Right renal cortex interstitium (tissue), 3 donors: Measurements from ENCODE around the gene HOXA5. TPM values are rescaled to one million over a fixed set of nuclear protein-coding genes. Genes with fewer than 3 reads are reported as not detected.

ENCODE experiments used
- DNase-seq, 3 donors: peaks; one replicate each; pipeline ENCODE4 v3.0.0-alpha.2; 2013; ENCODE audit warnings: low read depth in 3 of 3, low spot score in 2 of 3
- polyA plus RNA-seq, 3 donors: library from polyadenylated mRNA; unstranded; fragments of 120-200 nt; gene quantifications; one replicate each; pipeline ENCODE4 v1.2.1, GENCODE V29; 2013; ENCODE audit not compliant: insufficient read length in 3 of 3

Gene HOXA5
- polyA plus RNA-seq, 3 donors = 59.7 to 73.7 (median 63.8) TPM

- no peak for DNase-seq
Observed at GRCh38 chr7:27182861-27183681, 39.6 kb upstream of the HOXA5 start.

DNA sequence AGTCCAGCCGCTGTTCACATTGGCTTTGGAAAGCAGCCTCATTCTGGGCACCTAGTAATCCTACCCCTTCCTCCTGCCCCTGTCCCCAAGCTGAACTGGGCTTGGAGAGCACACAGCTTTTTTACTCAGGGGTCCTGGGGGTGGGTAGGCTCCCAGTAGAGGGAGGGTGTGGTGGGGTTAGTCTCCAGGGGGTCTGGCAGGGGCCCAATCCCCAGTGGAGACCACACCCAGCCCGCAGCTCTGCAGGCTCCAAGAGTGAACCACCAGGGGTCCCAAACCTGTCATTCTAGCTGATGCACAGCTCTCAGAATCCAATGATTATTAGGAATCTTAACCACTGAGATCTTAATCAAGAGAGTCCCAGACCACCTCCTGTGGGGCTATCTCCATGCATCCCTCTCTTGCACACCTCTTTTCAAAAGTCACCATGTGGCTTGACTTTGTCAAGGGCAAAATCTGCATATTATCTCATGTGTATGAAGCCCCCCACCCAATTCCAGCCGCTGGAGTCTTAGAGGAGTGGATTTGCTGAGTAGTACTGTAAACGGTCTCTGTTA lies 38.9 kb upstream of the HOXA5 start:
- DNase-seq = no peak

GRCh38 chr7:27181795-27182275 lies 38.4 kb upstream of the HOXA5 start:
- no peak for DNase-seq

DNA sequence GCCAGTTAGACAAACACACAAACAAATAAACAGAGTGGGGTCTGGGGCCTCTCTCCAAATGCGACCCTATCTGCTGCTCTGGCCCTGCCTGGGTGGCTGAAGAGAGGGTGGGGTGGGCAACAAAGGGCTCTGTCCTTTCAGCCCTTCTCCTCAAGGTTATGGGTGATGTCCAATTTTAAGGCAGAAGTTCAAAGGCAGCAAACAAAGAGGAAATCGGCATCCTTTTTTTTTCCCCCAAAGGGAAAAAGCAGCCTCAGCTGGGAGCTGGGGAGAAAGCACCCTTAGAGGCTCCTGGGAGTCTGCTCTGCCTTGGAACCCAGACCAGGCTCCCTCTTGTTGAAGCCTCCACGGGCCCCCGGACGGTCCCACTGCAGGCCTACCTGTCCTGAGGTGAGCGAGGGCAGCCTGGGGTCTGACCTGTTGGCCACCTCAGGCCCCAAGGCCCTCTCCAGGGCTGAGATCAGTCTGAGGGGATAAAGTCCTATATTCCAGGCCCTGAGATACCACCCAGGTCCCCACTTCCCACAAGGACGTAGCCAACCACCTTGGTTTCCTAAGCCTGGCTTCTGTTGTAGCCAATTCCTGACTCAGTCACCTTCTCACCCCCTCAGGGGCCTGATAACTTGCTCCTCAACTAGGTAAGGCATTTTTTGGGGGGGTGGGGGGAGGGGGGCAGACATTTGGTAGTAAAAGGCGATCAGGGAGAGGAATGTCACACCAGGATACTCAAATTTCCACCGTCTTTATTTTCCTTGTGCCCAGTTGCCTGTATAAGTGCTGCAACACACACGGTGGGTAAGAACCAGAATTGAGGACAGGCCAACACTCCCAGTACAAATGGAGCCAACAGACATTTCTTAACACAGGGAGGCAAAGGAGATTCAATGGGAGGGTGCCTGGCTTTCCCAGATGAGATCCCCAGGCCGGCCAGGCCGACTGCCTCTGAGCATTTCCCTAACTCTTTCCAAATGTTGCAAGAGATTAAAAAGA lies 37.2 kb upstream of the HOXA5 start:
- DNase-seq = no peak

DNA sequence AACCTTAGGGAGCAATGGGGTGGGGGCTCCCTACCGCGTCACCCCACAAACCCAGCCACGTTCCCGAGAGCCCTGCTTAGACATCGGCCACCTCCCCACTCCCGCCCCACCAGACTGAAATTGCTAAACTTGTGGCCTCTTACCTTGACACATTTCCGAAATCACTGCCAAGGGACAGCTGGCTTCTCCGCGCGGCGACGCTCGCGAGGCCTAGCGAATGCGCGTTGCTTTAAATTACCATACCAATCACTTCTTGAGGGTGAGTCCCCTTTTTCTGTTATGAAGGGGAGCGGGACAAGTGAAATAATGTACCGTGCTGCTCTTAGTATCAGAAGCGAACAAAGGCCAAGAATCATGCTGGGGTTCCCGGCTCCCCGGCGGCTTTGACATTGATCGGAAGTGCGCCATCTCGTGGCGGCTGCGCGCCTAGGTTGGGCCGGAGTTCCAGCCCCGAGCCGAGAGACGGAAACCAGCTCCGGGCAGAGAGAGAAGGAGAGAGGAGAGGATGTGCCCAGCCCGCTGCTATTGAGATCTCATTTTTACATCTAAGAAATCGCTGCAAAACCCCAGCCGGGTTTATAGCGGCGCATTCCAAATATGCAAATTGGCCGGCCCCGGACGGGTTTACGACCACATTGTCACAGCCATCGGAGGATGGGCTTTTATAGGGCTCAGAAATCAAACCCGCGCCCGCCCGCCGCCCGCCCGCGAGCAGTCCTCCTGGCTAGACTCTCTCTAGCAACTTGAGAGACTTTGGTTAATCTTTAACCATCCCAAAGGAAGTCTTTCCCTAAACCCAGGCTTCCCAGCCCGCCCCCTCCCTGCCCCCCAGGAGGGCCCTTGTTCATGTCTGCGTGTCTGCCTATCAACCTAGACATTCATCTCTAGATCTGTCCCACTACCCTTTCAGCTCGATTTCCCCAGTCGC lies 36.3 kb upstream of the HOXA5 start:
- DNase-seq = peak in 1 of 3 donors; percentile 85

- no peak for DNase-seq
Observed at GRCh38 chr7:27179030-27179429, 35.5 kb upstream of the HOXA5 start.

DNA sequence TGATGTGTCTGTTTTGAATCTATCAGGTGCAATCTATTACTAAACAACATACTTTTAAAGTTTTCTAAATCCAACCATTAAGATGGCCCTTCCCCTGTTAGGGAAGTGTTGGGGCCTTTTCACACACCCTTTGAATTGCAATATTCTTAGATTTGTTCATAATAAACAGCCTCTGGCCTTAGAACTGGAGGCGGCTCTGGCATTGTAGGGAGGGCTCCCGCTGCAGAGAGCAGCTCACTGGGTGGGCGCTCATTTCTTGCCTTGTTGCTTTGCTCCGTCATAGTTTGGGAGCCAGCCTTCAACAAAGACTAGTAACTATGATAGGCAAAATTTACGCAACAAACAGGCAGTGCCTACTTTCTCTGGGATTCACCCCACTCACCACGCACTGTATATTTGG lies 34.9 kb upstream of the HOXA5 start:
- DNase-seq = no peak

GRCh38 chr7:27177795-27178320 lies 34.4 kb upstream of the HOXA5 start:
- no peak for DNase-seq

DNA sequence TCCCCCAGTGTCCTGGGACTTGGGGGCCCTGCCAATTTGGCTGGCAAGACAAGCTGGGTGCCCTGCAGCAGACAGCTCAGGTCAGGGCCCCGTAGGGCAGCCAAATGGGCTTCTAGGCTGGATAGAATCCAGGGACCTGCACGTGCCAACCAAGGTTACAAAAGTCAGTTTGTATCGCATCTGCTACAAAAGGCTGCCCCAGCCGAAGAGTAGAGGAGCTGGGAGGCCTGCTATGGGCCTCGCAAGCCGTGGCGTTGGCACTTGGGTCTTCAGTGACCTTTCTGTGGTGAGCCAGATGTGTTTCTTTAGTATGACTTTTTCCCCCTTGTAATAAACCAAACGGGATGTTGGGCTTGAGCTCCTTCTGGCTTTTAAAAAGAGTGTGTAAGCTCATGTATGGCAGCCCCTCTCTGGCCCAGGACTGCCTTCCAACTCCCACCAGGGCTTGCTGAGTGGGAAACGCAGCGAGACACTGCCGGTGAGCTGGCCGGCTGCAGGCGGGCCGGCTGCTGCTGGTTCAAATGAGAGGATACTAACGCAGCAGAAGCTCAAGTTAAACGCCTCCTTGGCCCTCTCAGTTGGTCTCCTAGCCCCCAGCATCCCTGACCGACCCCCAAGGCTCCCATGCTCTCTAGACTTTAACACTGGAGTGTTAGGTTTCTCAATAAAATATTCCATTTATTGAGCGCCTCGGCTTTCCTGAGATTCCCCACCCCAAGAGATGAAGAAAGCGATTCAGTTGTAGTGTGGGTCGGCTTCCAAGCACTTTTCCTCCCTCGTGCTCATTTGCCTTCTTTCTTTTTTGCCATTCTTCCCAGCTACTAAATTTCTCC lies 33.7 kb upstream of the HOXA5 start:
- DNase-seq = no peak

GRCh38 chr7:27176524-27176845 lies 33.0 kb upstream of the HOXA5 start:
- DNase-seq = no peak

- no peak for DNase-seq
Observed at GRCh38 chr7:27175626-27176523, 32.4 kb upstream of the HOXA5 start.

GRCh38 chr7:27174874-27175625 lies 31.6 kb upstream of the HOXA5 start:
- DNase-seq = no peak

GRCh38 chr7:27173956-27174873 lies 30.7 kb upstream of the HOXA5 start, which contains the start of gene HOXA10:
Gene HOXA10 (minus strand): TSS chr7:27174320. CDS start chr7:27174306, 14 bp downstream.
- DNase-seq = no peak

- no peak for DNase-seq
Observed at GRCh38 chr7:27173511-27173955, 30.1 kb upstream of the HOXA5 start.

DNA sequence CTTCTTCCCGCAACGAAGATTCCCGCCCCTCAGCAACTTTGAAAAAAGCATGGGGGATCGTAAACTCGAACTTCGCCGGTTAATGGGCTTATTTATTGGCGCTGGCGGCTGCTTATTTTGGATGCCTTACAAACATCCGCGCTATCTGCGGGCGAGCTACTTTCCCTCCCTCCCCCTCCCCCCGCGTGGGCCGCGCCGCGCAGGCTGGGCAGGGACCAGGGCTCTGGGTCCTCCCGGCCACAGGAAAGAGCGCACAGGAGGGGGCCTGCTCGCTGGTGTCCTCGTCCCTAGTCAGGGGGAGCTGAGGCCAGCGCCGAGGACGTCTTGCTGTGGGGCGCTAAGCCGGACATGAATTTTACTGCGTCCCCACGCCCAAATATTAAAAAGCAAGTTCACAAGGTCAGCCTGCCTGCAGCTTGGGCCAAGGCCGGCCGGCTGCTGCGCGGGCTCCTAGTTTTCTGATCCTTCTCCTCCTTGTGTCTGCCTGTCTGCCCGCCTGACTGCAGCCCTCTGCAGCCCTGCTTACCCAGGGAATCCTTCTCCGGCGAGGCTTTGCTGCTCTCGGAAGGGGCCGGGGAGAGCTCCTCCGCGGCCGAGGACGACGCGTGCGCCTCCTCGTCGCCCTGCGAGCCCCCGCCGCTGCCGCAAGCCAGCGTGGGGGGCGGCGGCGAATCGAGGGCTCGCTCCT lies 29.5 kb upstream of the HOXA5 start:
- no peak for DNase-seq
